Measurements from ENCODE around the gene OR8D2. TPM values are rescaled to one million over a fixed set of nuclear protein-coding genes. Genes with fewer than 3 reads are reported as not detected.

Gene OR8D2
- total RNA-seq, 2 donors from 2014 or later, result not detected

GRCh38 chr11:124294687-124295086 lies 25.3 kb downstream of the OR8D2 start:
- intact Hi-C loops (cut with DNase I), result no loop called here
- Histone ChIP-seq H3K9me3 (no peaks in the 10 kb centered on the region), H3K4me1 (no peaks in the 10 kb centered on the region), H3K27ac (no peak overlapping the region), H3K4me3 (no peak overlapping the region), H3K9ac (ENCODE audit: low read depth in 2 of 2, low read length in 2 of 2) (no peak overlapping the region), H3K27me3 (no peaks in the 10 kb centered on the region), H3K36me3 (no peaks in the 10 kb centered on the region)
- DNase-seq, result no peak
- TF ChIP-seq, protein P1, sequence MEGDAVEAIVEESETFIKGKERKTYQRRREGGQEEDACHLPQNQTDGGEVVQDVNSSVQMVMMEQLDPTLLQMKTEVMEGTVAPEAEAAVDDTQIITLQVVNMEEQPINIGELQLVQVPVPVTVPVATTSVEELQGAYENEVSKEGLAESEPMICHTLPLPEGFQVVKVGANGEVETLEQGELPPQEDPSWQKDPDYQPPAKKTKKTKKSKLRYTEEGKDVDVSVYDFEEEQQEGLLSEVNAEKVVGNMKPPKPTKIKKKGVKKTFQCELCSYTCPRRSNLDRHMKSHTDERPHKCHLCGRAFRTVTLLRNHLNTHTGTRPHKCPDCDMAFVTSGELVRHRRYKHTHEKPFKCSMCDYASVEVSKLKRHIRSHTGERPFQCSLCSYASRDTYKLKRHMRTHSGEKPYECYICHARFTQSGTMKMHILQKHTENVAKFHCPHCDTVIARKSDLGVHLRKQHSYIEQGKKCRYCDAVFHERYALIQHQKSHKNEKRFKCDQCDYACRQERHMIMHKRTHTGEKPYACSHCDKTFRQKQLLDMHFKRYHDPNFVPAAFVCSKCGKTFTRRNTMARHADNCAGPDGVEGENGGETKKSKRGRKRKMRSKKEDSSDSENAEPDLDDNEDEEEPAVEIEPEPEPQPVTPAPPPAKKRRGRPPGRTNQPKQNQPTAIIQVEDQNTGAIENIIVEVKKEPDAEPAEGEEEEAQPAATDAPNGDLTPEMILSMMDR (IDR thresholded peaks at IDR 0.05), result no peak

DNA sequence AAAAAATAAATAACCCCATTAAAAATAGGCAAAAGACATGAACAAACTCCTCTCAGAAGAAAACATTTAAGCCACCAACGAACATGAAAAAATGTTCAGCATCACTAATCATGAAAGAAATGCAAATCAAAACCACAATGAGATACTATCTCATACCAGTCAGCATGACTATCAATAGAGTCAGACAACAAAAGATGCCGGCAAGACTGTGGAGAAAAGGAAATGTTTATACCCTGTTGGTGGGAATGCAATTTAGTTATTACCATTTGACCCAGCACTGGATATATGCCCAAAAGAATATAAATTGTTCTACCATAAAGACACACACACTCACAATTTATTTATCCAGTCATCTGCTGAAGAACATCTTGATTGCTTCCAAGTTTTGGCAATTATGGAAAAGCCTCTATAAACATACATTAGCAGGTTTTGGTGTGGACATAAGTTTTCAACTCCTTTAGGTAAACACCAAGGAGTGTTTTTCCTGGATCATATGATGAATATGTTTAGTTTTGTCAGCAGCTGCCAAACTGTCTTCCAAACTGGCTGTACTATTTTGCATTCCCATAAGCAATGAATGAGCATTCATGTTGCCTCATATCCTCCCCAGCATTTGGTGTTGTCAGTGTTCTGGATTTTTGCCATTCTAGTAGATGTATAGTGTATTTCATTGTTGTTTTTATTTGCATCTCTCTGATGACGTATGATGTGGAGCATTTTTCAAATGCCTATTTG lies 34.2 kb downstream of the OR8D2 start:
- Histone ChIP-seq H3K27me3 (no peaks in the 10 kb centered on the region), H3K4me3 (no peak overlapping the region), H3K4me1 (no peaks in the 10 kb centered on the region), H3K9ac (ENCODE audit: low read depth in 2 of 2, low read length in 2 of 2) (no peak overlapping the region), H3K27ac (no peak overlapping the region), H3K36me3 (no peaks in the 10 kb centered on the region), H3K9me3 (no peaks in the 10 kb centered on the region)
- DNase-seq, result no peak
- TF ChIP-seq, protein P1 (IDR thresholded peaks at IDR 0.05), result no peak
- intact Hi-C loops (cut with DNase I), result no loop called here

- no peak for DNase-seq
- no peaks in the 10 kb centered on the region for H3K9me3 ChIP-seq
- H3K27me3 ChIP-seq, result no peaks in the 10 kb centered on the region
- TF ChIP-seq, protein P1 (IDR thresholded peaks at IDR 0.05), result no peak
- intact Hi-C loops (cut with DNase I), result no loop called here
- no peaks in the 10 kb centered on the region for H3K4me1 ChIP-seq
- no peaks in the 10 kb centered on the region for H3K36me3 ChIP-seq
- no peak overlapping the region for H3K4me3 ChIP-seq
- H3K9ac ChIP-seq (ENCODE audit: low read depth in 2 of 2, low read length in 2 of 2), result no peak overlapping the region
- H3K27ac ChIP-seq, result no peak overlapping the region
Observed at GRCh38 chr11:124278261-124278660, 41.7 kb downstream of the OR8D2 start.

DNA sequence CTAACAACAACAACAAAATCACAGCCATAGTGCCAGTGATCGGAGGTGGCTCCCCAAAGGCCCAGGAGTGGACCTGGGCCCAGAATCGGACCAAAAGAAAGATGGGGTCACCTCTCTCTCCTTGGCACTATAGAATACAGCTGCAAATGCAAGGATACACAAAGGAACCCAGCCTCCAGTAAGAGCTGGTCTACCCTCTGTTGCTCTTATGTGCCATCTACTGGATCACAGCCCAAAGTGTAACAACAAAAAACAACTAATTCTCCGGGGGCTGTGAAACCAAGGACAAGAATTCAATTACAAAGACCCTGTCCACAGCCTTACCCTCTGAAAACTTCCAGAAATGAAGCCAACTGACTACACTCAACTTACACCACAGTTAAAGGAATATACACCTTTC lies 42.2 kb downstream of the OR8D2 start:
- H3K27ac ChIP-seq, result no peak overlapping the region

GRCh38 chr11:124277207-124277606 lies 42.8 kb downstream of the OR8D2 start:
- Histone ChIP-seq H3K36me3 (no peaks in the 10 kb centered on the region), H3K4me3 (no peak overlapping the region), H3K27me3 (no peaks in the 10 kb centered on the region), H3K27ac (no peak overlapping the region), H3K9me3 (no peaks in the 10 kb centered on the region), H3K9ac (ENCODE audit: low read depth in 2 of 2, low read length in 2 of 2) (no peak overlapping the region), H3K4me1 (no peaks in the 10 kb centered on the region)
- intact Hi-C loops (cut with DNase I), result no loop called here
- no peak for DNase-seq
- TF ChIP-seq, protein P1 (IDR thresholded peaks at IDR 0.05), result no peak

More for the DNA sequence above, 42.2 kb downstream of the OR8D2 start:
- H3K9ac ChIP-seq (ENCODE audit: low read depth in 2 of 2, low read length in 2 of 2), result no peak overlapping the region
- H3K4me1 ChIP-seq, result no peaks in the 10 kb centered on the region
- H3K36me3 ChIP-seq, result no peaks in the 10 kb centered on the region
- intact Hi-C loops (cut with DNase I), result no loop called here
- TF ChIP-seq, protein P1 (IDR thresholded peaks at IDR 0.05), result no peak
- H3K9me3 ChIP-seq, result no peaks in the 10 kb centered on the region
- no peaks in the 10 kb centered on the region for H3K27me3 ChIP-seq
- no peak overlapping the region for H3K4me3 ChIP-seq
- no peak for DNase-seq

All from colonic mucosa (tissue), 4 donors.